GM12874 (cell line): ENCODE measurements around the gene CHST8.

ENCODE experiments used
- CTCF ChIP-seq: IDR thresholded peaks from 2 replicates; pipeline ENCODE4 v1.5.1; 2011; ENCODE audit warnings: low read depth, mild to moderate bottlenecking, control low read depth, low read length, moderate library complexity; ENCODE audit not compliant: insufficient read depth

Gene CHST8

GRCh38 chr19:33718651-33719254, 97.0 kb downstream of the CHST8 start:
- TF ChIP-seq CTCF = no peak

- TF ChIP-seq CTCF = no peak
Observed at GRCh38 chr19:33719366-33720154, 97.8 kb downstream of the CHST8 start.

- TF ChIP-seq CTCF = no peak
Observed at GRCh38 chr19:33720155-33720493, 98.4 kb downstream of the CHST8 start.

GRCh38 chr19:33720691-33721682, 99.2 kb downstream of the CHST8 start:
- no peak for TF ChIP-seq CTCF

- no peak for TF ChIP-seq CTCF
Observed at GRCh38 chr19:33721735-33722297, 100.1 kb downstream of the CHST8 start.

- no peak for TF ChIP-seq CTCF
Observed at GRCh38 chr19:33722456-33723239, 100.9 kb downstream of the CHST8 start.

- TF ChIP-seq CTCF = no peak
Observed at GRCh38 chr19:33723512-33723911, 101.8 kb downstream of the CHST8 start.
